ENCODE data around the gene MS4A14.

MS4A14 gene

DNA sequence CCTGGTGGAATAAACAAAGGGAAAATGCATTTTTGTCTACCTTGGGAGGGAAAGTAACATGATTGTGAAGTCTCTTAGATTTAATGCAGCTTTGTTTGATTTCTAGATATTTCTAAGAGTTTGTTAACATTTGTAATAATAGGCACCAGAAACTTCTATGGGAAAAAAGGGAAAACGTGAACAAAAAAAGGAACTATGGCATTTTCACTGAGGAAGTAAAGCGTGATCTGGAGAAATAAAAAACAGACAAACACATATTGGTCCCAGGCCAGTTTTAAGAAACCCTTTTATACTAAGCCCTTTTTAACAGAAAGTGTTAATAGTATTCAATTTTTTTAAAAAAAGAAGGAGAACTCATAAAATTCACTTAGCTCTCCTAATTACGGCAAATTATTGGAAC lies 24.9 kb upstream of the MS4A14 start:
- Mint-ChIP-seq H3K27ac (no peak overlapping the region), H3K27me3 (peaks cover 3% of the 10 kb centered on the region), H3K9me3 (no peaks in the 10 kb centered on the region), H3K4me1 (no peaks in the 10 kb centered on the region), H3K4me3 (no peak overlapping the region), H3K36me3 (no peaks in the 10 kb centered on the region)
- DNase-seq = no peak
- CTCF ChIA-PET = interaction anchor here (0.6 kb wide), 1 partner anchor 27 kb away, joined by 3 read pairs; no protein-coding TSS in a partner anchor

DNA sequence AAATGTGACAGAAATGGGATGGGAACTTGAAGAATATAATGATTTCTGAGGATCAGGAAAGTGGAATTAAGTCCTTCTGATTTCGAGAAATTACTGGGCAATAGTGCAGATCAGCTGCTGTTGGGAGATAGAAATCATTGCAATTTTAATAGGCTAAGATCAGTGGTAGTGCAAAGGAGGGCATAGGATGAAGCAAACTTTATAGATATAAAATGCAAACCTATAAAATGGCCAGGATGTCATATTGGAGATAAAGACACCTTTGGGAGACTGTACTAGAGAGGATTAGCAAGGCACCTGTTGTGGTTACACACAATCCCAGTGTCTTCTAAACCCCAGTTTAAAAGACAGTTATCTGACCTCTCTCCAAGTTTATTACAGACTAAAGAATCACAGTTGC lies 24.4 kb upstream of the MS4A14 start:
- DNase-seq = no peak
- Mint-ChIP-seq H3K27ac (no peak overlapping the region), H3K4me3 (no peak overlapping the region), H3K27me3 (peaks cover 3% of the 10 kb centered on the region), H3K9me3 (no peaks in the 10 kb centered on the region), H3K4me1 (no peaks in the 10 kb centered on the region), H3K36me3 (no peaks in the 10 kb centered on the region)
- CTCF ChIA-PET = no interaction called here

GRCh38 chr11:60372767-60373166 lies 23.5 kb upstream of the MS4A14 start:
- H3K27me3 Mint-ChIP-seq = peaks cover 3% of the 10 kb centered on the region
- H3K4me1 Mint-ChIP-seq = no peaks in the 10 kb centered on the region
- no peak overlapping the region for H3K4me3 Mint-ChIP-seq
- DNase-seq = no peak
- CTCF ChIA-PET = no interaction called here
- H3K36me3 Mint-ChIP-seq = no peaks in the 10 kb centered on the region
- H3K9me3 Mint-ChIP-seq = no peaks in the 10 kb centered on the region
- H3K27ac Mint-ChIP-seq = no peak overlapping the region

GRCh38 chr11:60375316-60375715 lies 20.9 kb upstream of the MS4A14 start:
- no peak for DNase-seq
- peaks cover 11% of the 10 kb centered on the region for H3K27me3 Mint-ChIP-seq
- H3K4me1 Mint-ChIP-seq = peaks cover 4% of the 10 kb centered on the region
- CTCF ChIA-PET = no interaction called here
- no peak overlapping the region for H3K4me3 Mint-ChIP-seq
- H3K36me3 Mint-ChIP-seq = no peaks in the 10 kb centered on the region
- H3K27ac Mint-ChIP-seq = no peak overlapping the region
- H3K9me3 Mint-ChIP-seq = no peaks in the 10 kb centered on the region

GRCh38 chr11:60376601-60377000 lies 19.7 kb upstream of the MS4A14 start:
- Mint-ChIP-seq H3K4me1 (peaks cover 4% of the 10 kb centered on the region), H3K36me3 (no peaks in the 10 kb centered on the region), H3K27ac (no peak overlapping the region), H3K4me3 (no peak overlapping the region), H3K9me3 (no peaks in the 10 kb centered on the region), H3K27me3 (peaks cover 11% of the 10 kb centered on the region)
- CTCF ChIA-PET = no interaction called here
- no peak for DNase-seq

- H3K27ac Mint-ChIP-seq = no peak overlapping the region
- peaks cover 14% of the 10 kb centered on the region for H3K27me3 Mint-ChIP-seq
- H3K4me1 Mint-ChIP-seq = peaks cover 4% of the 10 kb centered on the region
- DNase-seq = no peak
- no peaks in the 10 kb centered on the region for H3K36me3 Mint-ChIP-seq
- H3K4me3 Mint-ChIP-seq = no peak overlapping the region
- CTCF ChIA-PET = no interaction called here
- H3K9me3 Mint-ChIP-seq = no peaks in the 10 kb centered on the region
Measured at GRCh38 chr11:60377401-60378136, 18.7 kb upstream of the MS4A14 start.

DNA sequence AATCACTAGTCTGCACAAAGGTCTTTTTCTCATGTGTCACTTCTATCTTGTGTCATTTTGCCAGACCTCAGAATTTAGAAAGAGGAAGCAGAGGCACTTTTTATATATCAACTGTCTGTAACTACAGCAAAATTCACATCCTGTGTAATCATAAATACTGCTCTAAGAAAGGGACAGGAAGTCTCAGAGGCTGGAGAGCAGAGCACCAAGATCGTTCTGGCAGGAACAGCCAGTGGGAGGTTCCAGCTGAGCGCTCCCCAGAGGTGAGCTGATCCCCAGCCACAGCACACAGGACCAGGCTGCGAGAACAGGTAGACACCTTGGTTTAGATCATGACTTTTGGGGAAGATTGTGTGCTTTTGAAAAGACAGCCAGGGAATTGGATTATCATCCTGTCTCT lies 17.9 kb upstream of the MS4A14 start, which contains the start of gene MS4A7:
MS4A7 (plus strand) TSS at position 179 of the 400 bp plus-strand sequence. CDS start 4,610 bp downstream, outside the sequence.
- no peaks in the 10 kb centered on the region for H3K36me3 Mint-ChIP-seq
- no peak for DNase-seq
- H3K27ac Mint-ChIP-seq = no peak within 1 kb of the TSS
- no peaks in the 10 kb centered on the region for H3K9me3 Mint-ChIP-seq
- CTCF ChIA-PET = no interaction called here
- peaks cover 4% of the 10 kb centered on the region for H3K4me1 Mint-ChIP-seq
- peaks cover 14% of the 10 kb centered on the region for H3K27me3 Mint-ChIP-seq
- H3K4me3 Mint-ChIP-seq = no peak within 1 kb of the TSS

DNA sequence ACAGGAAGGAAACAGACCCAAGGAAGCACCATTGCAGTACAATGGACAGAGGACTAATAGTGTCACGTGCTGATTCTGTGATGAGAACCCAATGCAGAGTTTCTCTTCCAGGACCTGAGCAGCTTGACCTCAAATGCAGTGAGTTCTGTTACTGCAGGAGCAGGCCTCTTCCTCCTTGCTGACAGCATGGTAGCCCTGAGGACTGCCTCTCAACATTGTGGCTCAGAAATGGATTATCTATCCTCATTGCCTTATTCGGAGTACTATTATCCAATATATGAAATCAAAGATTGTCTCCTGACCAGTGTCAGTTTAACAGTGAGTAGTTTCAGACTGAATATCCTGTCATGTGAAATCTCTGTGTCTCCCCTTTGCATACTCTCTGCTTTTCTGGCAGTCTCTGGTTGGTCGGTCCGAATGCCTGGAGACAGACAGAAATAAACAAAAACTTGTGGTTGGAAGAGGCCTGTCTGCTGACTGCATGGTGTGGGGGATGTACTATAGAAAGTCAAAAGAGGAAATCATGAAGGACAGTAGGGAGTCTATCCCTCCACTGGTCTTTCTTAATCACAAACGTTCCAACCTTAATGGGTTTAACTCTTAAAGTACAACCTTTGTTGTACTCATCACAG lies 6.9 kb upstream of the MS4A14 start:
- CTCF ChIA-PET = no interaction called here
- DNase-seq = no peak
- Mint-ChIP-seq H3K36me3 (no peaks in the 10 kb centered on the region), H3K4me1 (no peaks in the 10 kb centered on the region), H3K9me3 (no peaks in the 10 kb centered on the region), H3K4me3 (no peak overlapping the region), H3K27me3 (peaks cover 3% of the 10 kb centered on the region), H3K27ac (no peak overlapping the region)

GRCh38 chr11:60390419-60390818 lies 5.8 kb upstream of the MS4A14 start:
- Mint-ChIP-seq H3K9me3 (no peaks in the 10 kb centered on the region), H3K27me3 (peaks cover 3% of the 10 kb centered on the region), H3K27ac (no peak overlapping the region), H3K36me3 (no peaks in the 10 kb centered on the region), H3K4me1 (no peaks in the 10 kb centered on the region), H3K4me3 (no peak overlapping the region)
- CTCF ChIA-PET = no interaction called here
- DNase-seq = no peak

- no peaks in the 10 kb centered on the region for H3K36me3 Mint-ChIP-seq
- H3K27me3 Mint-ChIP-seq = peaks cover 3% of the 10 kb centered on the region
- CTCF ChIA-PET = no interaction called here
- H3K27ac Mint-ChIP-seq = no peak overlapping the region
- no peak for DNase-seq
- H3K9me3 Mint-ChIP-seq = no peaks in the 10 kb centered on the region
- no peak overlapping the region for H3K4me3 Mint-ChIP-seq
- H3K4me1 Mint-ChIP-seq = peaks cover 3% of the 10 kb centered on the region
Measured at GRCh38 chr11:60392361-60392760, 3.9 kb upstream of the MS4A14 start.

GRCh38 chr11:60393016-60393415 lies 3.2 kb upstream of the MS4A14 start:
- no peak overlapping the region for H3K4me3 Mint-ChIP-seq
- H3K27ac Mint-ChIP-seq = no peak overlapping the region
- H3K36me3 Mint-ChIP-seq = no peaks in the 10 kb centered on the region
- CTCF ChIA-PET = interaction anchor here (0.7 kb wide), 1 partner anchor 30 kb away, joined by 3 read pairs; no protein-coding TSS in a partner anchor
- H3K9me3 Mint-ChIP-seq = no peaks in the 10 kb centered on the region
- no peak for DNase-seq
- H3K27me3 Mint-ChIP-seq = peaks cover 3% of the 10 kb centered on the region
- H3K4me1 Mint-ChIP-seq = peaks cover 3% of the 10 kb centered on the region

DNA sequence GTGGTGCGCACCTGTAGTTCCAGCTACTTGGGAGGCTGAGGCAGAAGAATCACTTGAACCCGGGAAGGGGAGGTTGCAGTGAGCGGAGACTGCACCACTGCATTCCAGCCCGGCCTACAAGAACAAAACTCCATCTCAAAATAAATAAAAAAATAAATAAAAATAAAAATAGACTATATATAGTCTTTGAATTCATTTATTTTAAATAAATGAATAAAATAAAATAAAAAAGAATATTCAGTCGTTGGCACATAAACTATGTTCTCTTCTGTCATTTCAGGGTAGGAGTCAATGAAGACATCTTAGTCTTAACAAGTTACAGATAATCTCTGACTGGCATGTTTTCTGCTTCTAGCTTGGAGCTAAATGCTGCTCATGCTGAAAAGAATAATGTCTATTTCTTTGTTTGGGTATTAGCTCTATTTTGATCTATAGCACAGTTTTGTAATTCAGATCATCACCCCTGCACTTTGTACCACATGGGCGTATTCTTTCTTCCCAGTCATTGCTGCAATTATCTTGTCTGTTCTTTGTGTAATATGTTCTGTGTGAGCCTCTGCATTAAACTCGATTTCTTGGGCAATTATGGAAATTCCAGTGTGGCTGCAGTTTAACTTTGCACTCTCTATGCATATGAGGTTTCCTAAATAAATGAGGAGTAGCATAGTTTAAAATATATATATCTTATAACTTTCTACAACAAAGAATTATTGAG lies 1.4 kb upstream of the MS4A14 start:
- Mint-ChIP-seq H3K4me1 (peaks cover 3% of the 10 kb centered on the region), H3K27ac (no peak overlapping the region), H3K27me3 (peaks cover 8% of the 10 kb centered on the region), H3K4me3 (no peak overlapping the region), H3K36me3 (no peaks in the 10 kb centered on the region), H3K9me3 (no peaks in the 10 kb centered on the region)
- DNase-seq = no peak
- CTCF ChIA-PET = no interaction called here

DNA sequence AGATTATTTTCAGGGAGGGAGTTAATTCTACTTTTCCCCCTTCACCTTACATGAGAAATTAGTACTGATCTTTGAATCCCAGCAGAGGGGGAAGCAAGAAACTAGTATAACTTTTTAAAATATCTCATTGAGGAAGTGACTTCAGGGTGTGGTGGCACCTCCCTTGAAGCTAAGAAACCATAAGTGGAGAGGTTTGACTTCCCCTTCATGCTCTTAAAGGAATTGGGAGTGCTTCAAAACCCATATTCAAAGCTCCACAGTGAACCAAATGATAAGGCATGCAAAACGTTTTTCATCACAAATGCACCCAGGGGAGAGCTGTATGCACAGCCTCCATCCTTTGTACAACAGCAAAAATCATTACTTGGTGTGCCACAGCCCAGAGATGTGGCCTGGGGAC lies 540 bp downstream of the MS4A14 start:
- Mint-ChIP-seq H3K4me1 (peaks cover 3% of the 10 kb centered on the region), H3K4me3 (no peak overlapping the region), H3K36me3 (no peaks in the 10 kb centered on the region), H3K9me3 (no peaks in the 10 kb centered on the region), H3K27ac (no peak overlapping the region), H3K27me3 (peaks cover 11% of the 10 kb centered on the region)
- DNase-seq = no peak
- CTCF ChIA-PET = no interaction called here

DNA sequence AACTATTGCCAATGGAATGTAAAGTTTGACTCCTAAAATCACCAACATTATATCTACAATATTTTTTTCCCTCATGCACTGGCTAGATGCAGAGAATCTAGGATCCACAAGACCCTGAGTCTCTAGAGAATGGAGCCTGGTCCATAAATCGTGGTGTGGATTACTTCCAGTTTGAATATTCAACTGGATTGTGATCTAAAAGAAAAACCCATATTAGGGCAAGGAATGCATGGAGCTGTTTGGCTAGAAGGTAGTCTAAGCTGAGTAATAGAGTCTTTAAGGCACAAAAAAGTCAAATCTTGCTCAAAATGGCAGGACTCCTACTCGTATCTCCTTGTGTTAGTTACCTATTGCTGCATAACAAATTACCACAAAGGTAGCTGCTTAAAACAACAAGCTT lies 23.8 kb downstream of the MS4A14 start:
- H3K9me3 Mint-ChIP-seq = no peaks in the 10 kb centered on the region
- H3K4me1 Mint-ChIP-seq = no peaks in the 10 kb centered on the region
- no peaks in the 10 kb centered on the region for H3K27me3 Mint-ChIP-seq
- no peaks in the 10 kb centered on the region for H3K36me3 Mint-ChIP-seq
- H3K27ac Mint-ChIP-seq = no peak overlapping the region
- no peak for DNase-seq
- CTCF ChIA-PET = interaction anchor here (1.2 kb wide), 1 partner anchor 77 kb away, joined by 3 read pairs; no protein-coding TSS in a partner anchor
- no peak overlapping the region for H3K4me3 Mint-ChIP-seq

GRCh38 chr11:60422609-60423008 lies 26.4 kb downstream of the MS4A14 start:
- Mint-ChIP-seq H3K36me3 (no peaks in the 10 kb centered on the region), H3K4me3 (no peak overlapping the region), H3K27me3 (no peaks in the 10 kb centered on the region), H3K4me1 (no peaks in the 10 kb centered on the region), H3K9me3 (no peaks in the 10 kb centered on the region), H3K27ac (no peak overlapping the region)
- no peak for DNase-seq
- CTCF ChIA-PET = no interaction called here
